ENCODE results near the gene MAP3K20.

DNA sequence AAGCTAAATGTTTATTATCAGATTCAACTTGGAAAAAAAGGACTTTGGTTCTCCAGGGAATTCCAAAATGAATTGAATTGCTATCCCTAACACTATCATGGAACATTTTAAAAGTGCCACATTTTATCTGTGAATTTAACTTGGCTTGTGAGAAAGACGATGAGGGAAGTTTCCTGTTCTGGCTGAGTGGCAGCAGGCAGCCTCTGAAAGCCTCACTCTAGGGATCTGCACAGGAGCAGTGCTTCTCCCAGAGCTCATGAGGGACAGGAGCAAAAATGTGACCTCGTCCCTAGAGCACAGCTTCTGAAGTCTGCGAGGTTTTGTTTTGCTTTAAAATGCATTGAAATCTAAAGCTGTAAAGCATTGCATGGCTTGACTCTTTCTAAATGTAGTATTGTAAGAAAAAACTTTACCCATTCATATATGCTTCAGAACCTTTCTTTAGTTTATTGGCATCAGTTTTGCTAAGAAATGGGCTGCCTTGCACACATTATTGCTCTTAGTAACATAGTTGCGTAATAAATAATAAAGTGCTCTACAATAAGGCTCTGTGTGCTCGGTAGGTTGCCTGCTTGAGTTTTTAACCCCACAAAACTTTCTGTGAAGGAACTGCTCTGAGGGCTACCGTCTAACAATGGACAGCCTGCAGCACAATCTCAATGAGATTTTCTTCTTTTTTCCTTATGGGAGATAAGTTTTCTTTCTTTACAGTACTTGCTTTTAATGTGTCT lies 142.8 kb downstream of the MAP3K20 start:
- TF ChIP-seq, protein P1, sequence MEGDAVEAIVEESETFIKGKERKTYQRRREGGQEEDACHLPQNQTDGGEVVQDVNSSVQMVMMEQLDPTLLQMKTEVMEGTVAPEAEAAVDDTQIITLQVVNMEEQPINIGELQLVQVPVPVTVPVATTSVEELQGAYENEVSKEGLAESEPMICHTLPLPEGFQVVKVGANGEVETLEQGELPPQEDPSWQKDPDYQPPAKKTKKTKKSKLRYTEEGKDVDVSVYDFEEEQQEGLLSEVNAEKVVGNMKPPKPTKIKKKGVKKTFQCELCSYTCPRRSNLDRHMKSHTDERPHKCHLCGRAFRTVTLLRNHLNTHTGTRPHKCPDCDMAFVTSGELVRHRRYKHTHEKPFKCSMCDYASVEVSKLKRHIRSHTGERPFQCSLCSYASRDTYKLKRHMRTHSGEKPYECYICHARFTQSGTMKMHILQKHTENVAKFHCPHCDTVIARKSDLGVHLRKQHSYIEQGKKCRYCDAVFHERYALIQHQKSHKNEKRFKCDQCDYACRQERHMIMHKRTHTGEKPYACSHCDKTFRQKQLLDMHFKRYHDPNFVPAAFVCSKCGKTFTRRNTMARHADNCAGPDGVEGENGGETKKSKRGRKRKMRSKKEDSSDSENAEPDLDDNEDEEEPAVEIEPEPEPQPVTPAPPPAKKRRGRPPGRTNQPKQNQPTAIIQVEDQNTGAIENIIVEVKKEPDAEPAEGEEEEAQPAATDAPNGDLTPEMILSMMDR (conservative IDR thresholded peaks at IDR 0.05 in 1 of 2, IDR thresholded peaks at IDR 0.05 in 1 of 2; ENCODE audit: low read depth in 1 of 2, low read length in 2 of 2) = no peak
- no peak for TF ChIP-seq EZH2 (IDR thresholded peaks at IDR 0.05; ENCODE audit: low read length, missing control alignments)
